ENCODE results near the gene TEAD3. TPM values are rescaled to one million over a fixed set of nuclear protein-coding genes. Genes with fewer than 3 reads are reported as not detected.

The TEAD3 gene
- polyA plus RNA-seq, 1 donor from 2014 or later: 0.10 TPM

DNA sequence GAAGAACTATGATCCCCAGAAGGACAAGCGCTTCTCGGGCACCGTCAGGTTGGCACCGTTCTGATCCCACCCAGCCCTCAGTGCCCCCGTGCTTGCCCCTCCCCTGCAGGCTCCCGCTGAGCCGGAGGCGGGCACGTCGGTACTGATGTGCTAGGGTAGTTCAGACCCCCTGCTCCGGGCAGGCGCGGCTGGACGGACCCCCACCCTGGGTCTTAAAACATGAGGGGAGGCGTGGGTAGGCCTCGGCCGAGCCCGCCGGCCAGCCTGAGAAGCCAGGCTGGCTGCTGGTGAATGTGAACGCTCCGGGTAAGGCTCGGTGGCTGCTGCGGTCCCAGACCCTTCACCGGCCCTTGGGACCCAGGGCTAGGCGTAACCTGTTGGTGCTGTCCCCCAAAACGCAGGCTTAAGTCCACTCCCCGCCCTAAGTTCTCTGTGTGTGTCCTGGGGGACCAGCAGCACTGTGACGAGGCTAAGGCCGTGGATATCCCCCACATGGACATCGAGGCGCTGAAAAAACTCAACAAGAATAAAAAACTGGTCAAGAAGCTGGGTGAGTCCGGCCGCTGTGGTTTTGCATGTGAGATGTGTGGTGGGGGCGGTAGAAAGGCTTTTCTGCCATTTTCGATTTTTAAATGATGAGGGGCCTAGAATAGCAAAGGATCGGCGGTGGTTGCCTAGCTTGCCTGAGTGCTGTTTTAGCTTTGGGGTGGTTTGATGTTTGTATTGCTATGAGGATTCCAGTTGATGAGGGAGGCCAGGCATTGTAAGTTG, 27.7 kb downstream of the TEAD3 start:
- Histone ChIP-seq H3K9ac (ENCODE audit: low read length) (peak overlapping the region; percentile 79), H3K27ac (ENCODE audit: low read length) (peak overlapping the region; percentile 81), H4K20me1 (ENCODE audit: insufficient read depth) (no peaks in the 10 kb centered on the region), H2AFZ (ENCODE audit: low read depth, low read length) (peak overlapping the region; percentile 57), H3K79me2 (replicated peaks; ENCODE audit: insufficient read depth, low read length) (no peaks in the 10 kb centered on the region), H3K27me3 (ENCODE audit: insufficient read depth, low read depth, low read length) (no peaks in the 10 kb centered on the region), H3K4me2 (ENCODE audit: low read length) (peak overlapping the region; percentile 64), H3K9me2 (ENCODE audit: insufficient read depth, low read length) (no peaks in the 10 kb centered on the region), H3F3A (ENCODE audit: insufficient read depth, low read length, poor library complexity, severe bottlenecking) (no peaks in the 10 kb centered on the region), H3K4me3 (ENCODE audit: low read length) (peak overlapping the region; percentile 70), H3K9me3 (ENCODE audit: low read length) (no peaks in the 10 kb centered on the region), H3K36me3 (ENCODE audit: insufficient read depth, low read length) (no peaks in the 10 kb centered on the region)
- no peak for TF ChIP-seq TAF1 (IDR thresholded peaks at IDR 0.05; ENCODE audit: low read depth)
- TF ChIP-seq POLR2AphosphoS5 (IDR thresholded peaks at IDR 0.05): no peak
- TF ChIP-seq MXI1 (conservative IDR thresholded peaks at IDR 0.05; ENCODE audit: poor library complexity, severe bottlenecking): no peak
- TF ChIP-seq, protein P1, sequence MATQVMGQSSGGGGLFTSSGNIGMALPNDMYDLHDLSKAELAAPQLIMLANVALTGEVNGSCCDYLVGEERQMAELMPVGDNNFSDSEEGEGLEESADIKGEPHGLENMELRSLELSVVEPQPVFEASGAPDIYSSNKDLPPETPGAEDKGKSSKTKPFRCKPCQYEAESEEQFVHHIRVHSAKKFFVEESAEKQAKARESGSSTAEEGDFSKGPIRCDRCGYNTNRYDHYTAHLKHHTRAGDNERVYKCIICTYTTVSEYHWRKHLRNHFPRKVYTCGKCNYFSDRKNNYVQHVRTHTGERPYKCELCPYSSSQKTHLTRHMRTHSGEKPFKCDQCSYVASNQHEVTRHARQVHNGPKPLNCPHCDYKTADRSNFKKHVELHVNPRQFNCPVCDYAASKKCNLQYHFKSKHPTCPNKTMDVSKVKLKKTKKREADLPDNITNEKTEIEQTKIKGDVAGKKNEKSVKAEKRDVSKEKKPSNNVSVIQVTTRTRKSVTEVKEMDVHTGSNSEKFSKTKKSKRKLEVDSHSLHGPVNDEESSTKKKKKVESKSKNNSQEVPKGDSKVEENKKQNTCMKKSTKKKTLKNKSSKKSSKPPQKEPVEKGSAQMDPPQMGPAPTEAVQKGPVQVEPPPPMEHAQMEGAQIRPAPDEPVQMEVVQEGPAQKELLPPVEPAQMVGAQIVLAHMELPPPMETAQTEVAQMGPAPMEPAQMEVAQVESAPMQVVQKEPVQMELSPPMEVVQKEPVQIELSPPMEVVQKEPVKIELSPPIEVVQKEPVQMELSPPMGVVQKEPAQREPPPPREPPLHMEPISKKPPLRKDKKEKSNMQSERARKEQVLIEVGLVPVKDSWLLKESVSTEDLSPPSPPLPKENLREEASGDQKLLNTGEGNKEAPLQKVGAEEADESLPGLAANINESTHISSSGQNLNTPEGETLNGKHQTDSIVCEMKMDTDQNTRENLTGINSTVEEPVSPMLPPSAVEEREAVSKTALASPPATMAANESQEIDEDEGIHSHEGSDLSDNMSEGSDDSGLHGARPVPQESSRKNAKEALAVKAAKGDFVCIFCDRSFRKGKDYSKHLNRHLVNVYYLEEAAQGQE (IDR thresholded peaks at IDR 0.05; ENCODE audit: borderline replicate concordance): no peak
- TF ChIP-seq, protein P2, sequence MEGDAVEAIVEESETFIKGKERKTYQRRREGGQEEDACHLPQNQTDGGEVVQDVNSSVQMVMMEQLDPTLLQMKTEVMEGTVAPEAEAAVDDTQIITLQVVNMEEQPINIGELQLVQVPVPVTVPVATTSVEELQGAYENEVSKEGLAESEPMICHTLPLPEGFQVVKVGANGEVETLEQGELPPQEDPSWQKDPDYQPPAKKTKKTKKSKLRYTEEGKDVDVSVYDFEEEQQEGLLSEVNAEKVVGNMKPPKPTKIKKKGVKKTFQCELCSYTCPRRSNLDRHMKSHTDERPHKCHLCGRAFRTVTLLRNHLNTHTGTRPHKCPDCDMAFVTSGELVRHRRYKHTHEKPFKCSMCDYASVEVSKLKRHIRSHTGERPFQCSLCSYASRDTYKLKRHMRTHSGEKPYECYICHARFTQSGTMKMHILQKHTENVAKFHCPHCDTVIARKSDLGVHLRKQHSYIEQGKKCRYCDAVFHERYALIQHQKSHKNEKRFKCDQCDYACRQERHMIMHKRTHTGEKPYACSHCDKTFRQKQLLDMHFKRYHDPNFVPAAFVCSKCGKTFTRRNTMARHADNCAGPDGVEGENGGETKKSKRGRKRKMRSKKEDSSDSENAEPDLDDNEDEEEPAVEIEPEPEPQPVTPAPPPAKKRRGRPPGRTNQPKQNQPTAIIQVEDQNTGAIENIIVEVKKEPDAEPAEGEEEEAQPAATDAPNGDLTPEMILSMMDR (IDR thresholded peaks at IDR 0.05; ENCODE audit: poor library complexity, severe bottlenecking): no peak
- no peak for TF ChIP-seq EP300 (conservative IDR thresholded peaks at IDR 0.05; ENCODE audit: poor library complexity, severe bottlenecking)
- no peak for TF ChIP-seq EZH2 (IDR thresholded peaks at IDR 0.05; ENCODE audit: borderline replicate concordance, insufficient read depth, low read length, poor library complexity, severe bottlenecking)
- no peak for TF ChIP-seq RAD21 (conservative IDR thresholded peaks at IDR 0.05)

DNA sequence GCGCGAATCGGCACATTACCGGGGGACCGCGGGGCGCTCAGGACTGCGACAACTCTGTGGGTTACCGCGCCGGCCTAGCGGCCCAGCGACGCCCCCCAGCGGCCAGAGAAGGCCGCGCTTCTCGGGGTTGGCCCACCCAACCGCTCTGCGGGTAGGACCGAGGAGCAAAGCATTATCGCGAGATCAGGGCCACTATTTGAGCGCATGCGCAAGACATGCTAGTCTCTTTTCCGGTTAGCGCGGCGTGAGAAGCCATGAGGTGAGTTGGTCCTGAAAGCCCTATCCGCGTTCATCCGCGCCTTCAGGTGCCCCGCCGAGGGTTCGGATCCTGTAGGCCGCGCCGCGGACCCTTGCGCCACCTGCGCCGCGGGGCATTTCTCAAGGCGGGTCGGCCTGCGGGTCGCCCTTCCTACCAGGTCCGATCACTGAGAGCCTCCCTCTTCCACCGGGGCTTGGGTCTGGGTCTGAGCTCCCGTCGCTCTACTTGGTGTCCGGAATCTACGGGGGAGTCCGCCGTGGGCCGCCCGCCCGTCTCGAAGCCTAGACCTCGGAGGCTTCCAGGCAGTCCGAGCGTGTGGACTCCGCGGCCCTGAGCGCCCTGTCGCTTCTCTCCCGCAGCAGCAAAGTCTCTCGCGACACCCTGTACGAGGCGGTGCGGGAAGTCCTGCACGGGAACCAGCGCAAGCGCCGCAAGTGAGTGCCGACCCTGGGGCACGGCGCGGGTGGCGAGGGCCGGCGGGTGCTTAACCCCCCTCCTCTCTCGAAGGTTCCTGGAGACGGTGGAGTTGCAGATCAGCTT, 28.5 kb downstream of the TEAD3 start, which contains the start of gene RPL10A:
RPL10A (plus strand) TSS at position 221 of the 799 bp plus-strand sequence; CDS start at position 255, 34 bp downstream.
- Histone ChIP-seq H3K4me3 (ENCODE audit: low read length) (peak within 1 kb of the TSS; percentile 70), H3K27me3 (ENCODE audit: insufficient read depth, low read depth, low read length) (no peaks in the 10 kb centered on the region), H3K9ac (ENCODE audit: low read length) (peak within 1 kb of the TSS; percentile 79), H3K4me2 (ENCODE audit: low read length) (peak within 1 kb of the TSS; percentile 64), H3K79me2 (replicated peaks; ENCODE audit: insufficient read depth, low read length) (no peaks in the 10 kb centered on the region), H3K9me3 (ENCODE audit: low read length) (no peaks in the 10 kb centered on the region), H3F3A (ENCODE audit: insufficient read depth, low read length, poor library complexity, severe bottlenecking) (no peaks in the 10 kb centered on the region), H4K20me1 (ENCODE audit: insufficient read depth) (no peaks in the 10 kb centered on the region), H2AFZ (ENCODE audit: low read depth, low read length) (peak within 1 kb of the TSS; percentile 65), H3K36me3 (ENCODE audit: insufficient read depth, low read length) (no peaks in the 10 kb centered on the region), H3K9me2 (ENCODE audit: insufficient read depth, low read length) (no peaks in the 10 kb centered on the region), H3K27ac (ENCODE audit: low read length) (peak within 1 kb of the TSS; percentile 81)
- peak; percentile 67 for TF ChIP-seq EP300 (conservative IDR thresholded peaks at IDR 0.05; ENCODE audit: poor library complexity, severe bottlenecking)
- peak; percentile 85 for TF ChIP-seq SMC3 (conservative IDR thresholded peaks at IDR 0.05; ENCODE audit: poor library complexity)
- peak; percentile 86 for TF ChIP-seq RAD21 (conservative IDR thresholded peaks at IDR 0.05)
- TF ChIP-seq POLR2AphosphoS5 (IDR thresholded peaks at IDR 0.05): peak; percentile 96
- TF ChIP-seq MXI1 (conservative IDR thresholded peaks at IDR 0.05; ENCODE audit: poor library complexity, severe bottlenecking): peak; percentile 99
- TF ChIP-seq, protein P2 (IDR thresholded peaks at IDR 0.05; ENCODE audit: poor library complexity, severe bottlenecking): peak; percentile 99
- peak; percentile 96 for TF ChIP-seq TAF1 (IDR thresholded peaks at IDR 0.05; ENCODE audit: low read depth)
- TF ChIP-seq, protein P1 (IDR thresholded peaks at IDR 0.05; ENCODE audit: borderline replicate concordance): peak; percentile 94
- TF ChIP-seq EZH2 (IDR thresholded peaks at IDR 0.05; ENCODE audit: borderline replicate concordance, insufficient read depth, low read length, poor library complexity, severe bottlenecking): no peak

Measured in neural cell (in vitro differentiated cells).